Fibroblast of upper back skin (primary cell): Measurements from ENCODE around the gene DCDC2.

ENCODE experiments used
- DNase-seq: peaks from one replicate; pipeline ENCODE4 v3.0.0-alpha.2; 2013

The DCDC2 gene

GRCh38 chr6:24140591-24140990 is 217.3 kb downstream of the DCDC2 start:
- DNase-seq = no peak

GRCh38 chr6:24139639-24140038 is 218.2 kb downstream of the DCDC2 start:
- DNase-seq = no peak

GRCh38 chr6:24139080-24139479 is 218.8 kb downstream of the DCDC2 start:
- DNase-seq = no peak

GRCh38 chr6:24131751-24132150 is 226.1 kb downstream of the DCDC2 start:
- no peak for DNase-seq

GRCh38 chr6:24127316-24127715 is 230.5 kb downstream of the DCDC2 start:
- no peak for DNase-seq

GRCh38 chr6:24126586-24127192 is 231.2 kb downstream of the DCDC2 start:
- DNase-seq = peak; percentile 56

- DNase-seq = no peak
These were observed 231.9 kb downstream of the DCDC2 start, which contains the start of gene NRSN1 for GRCh38 chr6:24125980-24126379. NRSN1 (plus strand) TSS chr6:24126215; CDS start chr6:24134328, 8,113 bp downstream.

GRCh38 chr6:24122139-24122538 is 235.7 kb downstream of the DCDC2 start:
- DNase-seq = no peak
